Brain microvascular endothelial cell (primary cell): ENCODE data around the gene SLC7A7.

Source experiments
- DNase-seq: peaks from one replicate; pipeline ENCODE4 v3.0.0-alpha.2; 2020
- H3K27ac ChIP-seq: fragments of 250-450 bp; sonication (Bioruptor Pico); 2 replicates; pipeline ENCODE4 v1.5.1; 2020; ENCODE audit warnings: mild to moderate bottlenecking, moderate library complexity
- H3K27me3 ChIP-seq: fragments of 250-450 bp; sonication (Bioruptor Pico); replicated peaks from 2 replicates; pipeline ENCODE4 v1.5.1; 2020; ENCODE audit warnings: mild to moderate bottlenecking
- H3K36me3 ChIP-seq: fragments of 250-450 bp; sonication (Bioruptor Pico); replicated peaks from 2 replicates; pipeline ENCODE4 v1.5.1; 2020; ENCODE audit warnings: mild to moderate bottlenecking
- H3K4me3 ChIP-seq: 2 replicates; pipeline ENCODE4 v1.5.1; 2011; ENCODE audit warnings: low read depth, mild to moderate bottlenecking, control low read depth, low read length, moderate library complexity
- in situ Hi-C: cut with HindIII; loops from 2 replicates; pipeline ENCODE4 v1.10.0; 2017; ENCODE audit warnings: low sequenced_read_pairs, low pct_ligation_motif_present
- TF ChIP-seq, protein P1 (sequence below): IDR thresholded peaks from 2 replicates; pipeline ENCODE4 v1.5.1; 2011; ENCODE audit warnings: low read depth, mild to moderate bottlenecking, moderate library complexity, low read length, control low read depth, inconsistent platforms; ENCODE audit errors: missing control alignments

The SLC7A7 gene

DNA sequence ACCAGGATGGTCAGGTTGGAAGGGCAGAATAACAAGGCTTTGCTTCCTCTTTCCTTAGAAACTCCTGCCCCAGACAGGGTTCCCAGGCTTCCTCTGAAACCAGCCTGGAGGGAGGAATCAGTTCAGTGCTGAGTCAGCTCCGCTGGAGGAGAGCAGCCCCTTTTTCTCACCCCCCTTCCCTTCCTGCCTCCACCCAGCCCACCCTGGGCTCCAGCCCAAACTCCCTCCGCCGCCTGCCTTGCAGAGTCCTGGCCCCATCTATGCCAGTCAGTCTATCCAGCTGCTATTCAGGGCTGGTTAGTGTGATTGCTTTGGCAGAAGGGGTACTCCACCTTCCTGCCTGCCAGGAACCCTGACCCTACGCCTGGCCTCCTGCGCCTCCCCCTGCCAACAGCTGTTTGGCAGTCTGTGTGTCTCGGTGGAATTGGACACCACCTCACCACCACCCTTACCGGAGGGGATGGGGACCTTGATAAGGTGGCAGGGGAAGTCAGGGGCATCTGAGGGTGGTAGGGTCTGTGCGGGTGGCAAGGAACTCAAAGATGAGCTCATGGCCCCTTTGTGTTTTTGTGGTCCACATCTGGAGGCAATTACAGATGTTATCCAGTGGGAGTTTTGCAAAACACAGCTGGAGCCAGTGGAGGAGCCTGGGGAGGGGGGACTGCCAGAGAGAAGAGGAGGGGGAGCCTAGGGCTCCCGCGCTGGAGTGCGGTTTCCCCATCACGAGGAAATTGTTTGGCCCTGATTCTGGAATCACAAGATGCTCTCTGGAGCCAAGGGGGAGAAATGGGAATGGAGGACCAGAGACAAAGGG lies 33.3 kb upstream of the SLC7A7 start:
- Histone ChIP-seq H3K4me3 (peak overlapping the region; percentile 1), H3K36me3 (peaks cover 35% of the 10 kb centered on the region), H3K27ac (peak overlapping the region; percentile 78), H3K27me3 (no peaks in the 10 kb centered on the region)
- TF ChIP-seq, protein P1, sequence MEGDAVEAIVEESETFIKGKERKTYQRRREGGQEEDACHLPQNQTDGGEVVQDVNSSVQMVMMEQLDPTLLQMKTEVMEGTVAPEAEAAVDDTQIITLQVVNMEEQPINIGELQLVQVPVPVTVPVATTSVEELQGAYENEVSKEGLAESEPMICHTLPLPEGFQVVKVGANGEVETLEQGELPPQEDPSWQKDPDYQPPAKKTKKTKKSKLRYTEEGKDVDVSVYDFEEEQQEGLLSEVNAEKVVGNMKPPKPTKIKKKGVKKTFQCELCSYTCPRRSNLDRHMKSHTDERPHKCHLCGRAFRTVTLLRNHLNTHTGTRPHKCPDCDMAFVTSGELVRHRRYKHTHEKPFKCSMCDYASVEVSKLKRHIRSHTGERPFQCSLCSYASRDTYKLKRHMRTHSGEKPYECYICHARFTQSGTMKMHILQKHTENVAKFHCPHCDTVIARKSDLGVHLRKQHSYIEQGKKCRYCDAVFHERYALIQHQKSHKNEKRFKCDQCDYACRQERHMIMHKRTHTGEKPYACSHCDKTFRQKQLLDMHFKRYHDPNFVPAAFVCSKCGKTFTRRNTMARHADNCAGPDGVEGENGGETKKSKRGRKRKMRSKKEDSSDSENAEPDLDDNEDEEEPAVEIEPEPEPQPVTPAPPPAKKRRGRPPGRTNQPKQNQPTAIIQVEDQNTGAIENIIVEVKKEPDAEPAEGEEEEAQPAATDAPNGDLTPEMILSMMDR: no peak
- peak; percentile 61 for DNase-seq
- in situ Hi-C loops: no loop called here

DNA sequence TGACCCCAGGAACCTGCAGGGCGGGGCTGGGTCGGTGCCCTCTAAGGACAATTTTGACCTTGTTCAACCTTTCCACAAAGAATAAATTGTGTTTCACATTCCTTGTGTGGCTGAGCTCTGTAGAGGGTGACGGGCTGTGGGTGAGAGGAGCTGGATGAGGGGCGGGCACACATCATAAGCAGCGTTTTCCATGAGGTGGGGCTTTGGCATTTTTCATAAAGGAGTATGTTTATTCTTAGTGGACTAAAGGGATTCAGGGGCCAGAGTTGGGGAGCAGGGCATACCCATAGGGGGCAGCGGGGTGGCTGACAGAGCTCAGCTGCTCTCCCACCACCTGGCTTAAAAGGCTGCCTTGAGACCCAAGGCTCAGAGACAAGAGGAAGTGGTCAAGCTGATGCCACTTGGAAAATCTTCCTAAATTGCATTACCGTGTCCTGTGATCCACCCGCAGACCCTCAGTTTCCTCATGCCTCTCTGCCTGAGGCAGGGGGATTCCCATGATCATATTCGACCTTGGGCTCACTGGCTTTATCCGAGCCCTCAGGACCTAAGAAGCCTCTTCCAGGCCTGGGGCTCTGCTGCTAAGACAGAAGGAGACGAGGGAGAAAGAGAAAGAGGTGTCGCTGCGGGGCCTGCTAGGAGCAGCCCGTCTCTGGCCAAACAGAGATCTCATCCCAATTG lies 32.6 kb upstream of the SLC7A7 start:
- DNase-seq: peak; percentile 38
- in situ Hi-C loops: no loop called here
- TF ChIP-seq, protein P1: peak; percentile 12
- Histone ChIP-seq H3K27ac (peak overlapping the region; percentile 78), H3K27me3 (no peaks in the 10 kb centered on the region), H3K36me3 (peaks cover 43% of the 10 kb centered on the region), H3K4me3 (peak overlapping the region; percentile 5)

DNA sequence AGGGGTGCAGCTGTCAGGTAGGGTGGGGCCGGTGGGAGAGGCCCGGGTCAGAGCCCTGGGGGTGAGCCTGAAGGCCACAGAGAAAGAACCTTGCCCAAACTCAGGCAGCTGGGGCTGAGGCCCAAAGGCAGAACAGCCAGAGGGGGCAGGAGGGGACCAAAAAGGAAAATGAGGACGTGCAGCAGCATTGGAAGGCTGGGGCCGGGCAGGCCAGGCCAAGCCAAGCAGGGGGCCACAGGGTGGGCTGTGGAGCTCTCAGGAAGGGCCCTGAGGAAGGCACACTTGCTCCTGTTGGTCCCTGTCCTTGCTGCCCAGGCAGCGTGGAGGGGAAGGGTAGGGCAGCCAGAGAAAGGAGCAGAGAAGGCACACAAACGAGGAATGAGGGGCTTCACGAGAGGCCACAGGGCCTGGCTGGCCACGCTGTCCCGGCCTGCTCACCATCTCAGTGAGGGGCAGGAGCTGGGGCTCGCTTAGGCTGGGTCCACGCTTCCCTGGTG lies 31.6 kb upstream of the SLC7A7 start:
- TF ChIP-seq, protein P1: peak; percentile 23
- Histone ChIP-seq H3K36me3 (peaks cover 52% of the 10 kb centered on the region), H3K27me3 (no peaks in the 10 kb centered on the region), H3K27ac (peak overlapping the region; percentile 2), H3K4me3 (no peak overlapping the region)
- DNase-seq: no peak
- in situ Hi-C loops: no loop called here

DNA sequence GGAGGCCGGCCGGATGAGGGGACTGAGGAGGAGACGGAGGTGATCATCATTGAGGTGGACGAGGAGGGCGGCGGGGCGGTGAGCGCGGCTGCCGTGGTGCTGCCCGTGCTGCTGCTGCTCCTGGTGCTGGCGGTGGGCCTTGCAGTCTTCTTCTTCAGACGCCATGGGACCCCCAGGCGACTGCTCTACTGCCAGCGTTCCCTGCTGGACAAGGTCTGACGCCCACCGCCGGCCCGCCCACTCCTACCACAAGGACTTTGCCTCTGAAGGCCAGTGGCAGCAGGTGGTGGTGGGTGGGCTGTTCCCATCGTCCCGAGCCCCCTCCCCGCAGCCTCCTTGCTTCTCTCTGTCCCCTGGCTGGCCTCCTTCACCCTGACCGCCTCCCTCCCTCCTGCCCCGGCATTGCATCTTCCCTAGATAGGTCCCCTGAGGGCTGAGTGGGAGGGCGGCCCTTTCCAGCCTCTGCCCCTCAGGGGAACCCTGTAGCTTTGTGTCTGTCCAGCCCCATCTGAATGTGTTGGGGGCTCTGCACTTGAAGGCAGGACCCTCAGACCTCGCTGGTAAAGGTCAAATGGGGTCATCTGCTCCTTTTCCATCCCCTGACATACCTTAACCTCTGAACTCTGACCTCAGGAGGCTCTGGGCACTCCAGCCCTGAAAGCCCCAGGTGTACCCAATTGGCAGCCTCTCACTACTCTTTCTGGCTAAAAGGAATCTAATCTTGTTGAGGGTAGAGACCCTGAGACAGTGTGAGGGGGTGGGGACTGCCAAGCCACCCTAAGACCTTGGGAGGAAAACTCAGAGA lies 30.8 kb upstream of the SLC7A7 start:
- TF ChIP-seq, protein P1: no peak
- DNase-seq: no peak
- Histone ChIP-seq H3K4me3 (no peak overlapping the region), H3K27ac (no peak overlapping the region), H3K36me3 (peaks cover 60% of the 10 kb centered on the region), H3K27me3 (no peaks in the 10 kb centered on the region)
- in situ Hi-C loops: no loop called here

DNA sequence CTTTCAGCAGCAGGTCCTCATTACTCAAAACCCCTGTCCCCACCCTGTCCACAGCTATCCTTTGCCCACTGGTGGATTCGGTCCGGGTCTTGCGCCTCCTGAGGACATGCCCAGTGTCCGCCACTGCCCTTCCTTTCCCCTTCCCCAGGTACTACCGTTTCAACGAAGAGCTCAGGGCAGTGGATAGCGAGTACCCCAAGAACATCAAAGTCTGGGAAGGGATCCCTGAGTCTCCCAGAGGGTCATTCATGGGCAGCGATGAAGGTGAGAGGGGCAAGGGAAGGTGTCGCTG lies 29.8 kb upstream of the SLC7A7 start:
- Histone ChIP-seq H3K27me3 (no peaks in the 10 kb centered on the region), H3K4me3 (no peak overlapping the region), H3K36me3 (peaks cover 69% of the 10 kb centered on the region), H3K27ac (no peak overlapping the region)
- TF ChIP-seq, protein P1: no peak
- in situ Hi-C loops: no loop called here
- DNase-seq: no peak
